Measurements from ENCODE around the gene CHFR. TPM values are rescaled to one million over a fixed set of nuclear protein-coding genes. Genes with fewer than 3 reads are reported as not detected.

Gene CHFR
- total and polyA plus RNA-seq, 2 experiments from 2014 or later, result 23.0 to 42.7 TPM

- DNase-seq (ENCODE audit: low spot score) (no peak), ATAC-seq (no peak)
- Mint-ChIP-seq H3K27me3 (ENCODE audit: insufficient read depth, low read depth, poor library complexity) (peaks cover 5% of the 10 kb centered on the region), H3K4me3 (no peak overlapping the region), H3K27ac (no peak overlapping the region), H3K4me1 (peaks cover 12% of the 10 kb centered on the region), H3K36me3 (ENCODE audit: low read depth) (peaks cover 59% of the 10 kb centered on the region), H3K9me3 (no peaks in the 10 kb centered on the region)
- H3K79me2 ChIP-seq (replicated peaks; ENCODE audit: insufficient read depth), result no peaks in the 10 kb centered on the region
- H3F3A ChIP-seq (replicated peaks; ENCODE audit: low read depth), result peaks cover 13% of the 10 kb centered on the region; the same call in 1 of the 2 replicates
- no peak overlapping the region for H3K4me2 ChIP-seq
- no peak overlapping the region for H3K27ac ChIP-seq (ENCODE audit: low read depth)
- no peaks in the 10 kb centered on the region for H3K27me3 ChIP-seq (ENCODE audit: insufficient read depth)
- H3K9me2 ChIP-seq (ENCODE audit: insufficient read depth), result no peaks in the 10 kb centered on the region
- H3K4me3 ChIP-seq, result no peak overlapping the region
- peaks cover 9% of the 10 kb centered on the region for H3K4me1 ChIP-seq (ENCODE audit: insufficient read depth)
- no peak for TF ChIP-seq ZNF114 (CRISPR knock-in tag; IDR thresholded peaks at IDR 0.05)
- TF ChIP-seq NANOG (IDR thresholded peaks at IDR 0.05; ENCODE audit: borderline replicate concordance), result no peak
- no peak for TF ChIP-seq STAT1 (IDR thresholded peaks at IDR 0.05; ENCODE audit: unreplicated experiment)
- no peak for TF ChIP-seq EZH2 (IDR thresholded peaks at IDR 0.05; ENCODE audit: low read depth, unreplicated experiment)
- TF ChIP-seq, protein P1, sequence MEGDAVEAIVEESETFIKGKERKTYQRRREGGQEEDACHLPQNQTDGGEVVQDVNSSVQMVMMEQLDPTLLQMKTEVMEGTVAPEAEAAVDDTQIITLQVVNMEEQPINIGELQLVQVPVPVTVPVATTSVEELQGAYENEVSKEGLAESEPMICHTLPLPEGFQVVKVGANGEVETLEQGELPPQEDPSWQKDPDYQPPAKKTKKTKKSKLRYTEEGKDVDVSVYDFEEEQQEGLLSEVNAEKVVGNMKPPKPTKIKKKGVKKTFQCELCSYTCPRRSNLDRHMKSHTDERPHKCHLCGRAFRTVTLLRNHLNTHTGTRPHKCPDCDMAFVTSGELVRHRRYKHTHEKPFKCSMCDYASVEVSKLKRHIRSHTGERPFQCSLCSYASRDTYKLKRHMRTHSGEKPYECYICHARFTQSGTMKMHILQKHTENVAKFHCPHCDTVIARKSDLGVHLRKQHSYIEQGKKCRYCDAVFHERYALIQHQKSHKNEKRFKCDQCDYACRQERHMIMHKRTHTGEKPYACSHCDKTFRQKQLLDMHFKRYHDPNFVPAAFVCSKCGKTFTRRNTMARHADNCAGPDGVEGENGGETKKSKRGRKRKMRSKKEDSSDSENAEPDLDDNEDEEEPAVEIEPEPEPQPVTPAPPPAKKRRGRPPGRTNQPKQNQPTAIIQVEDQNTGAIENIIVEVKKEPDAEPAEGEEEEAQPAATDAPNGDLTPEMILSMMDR (conservative IDR thresholded peaks at IDR 0.05; ENCODE audit: low read depth in 2 of 2), result no peak
- no peak overlapping the region for H2AFZ ChIP-seq
- H3K36me3 ChIP-seq (ENCODE audit: insufficient read depth), result peaks cover 8% of the 10 kb centered on the region; the same call in 1 of the 2 replicates
- peaks cover 7% of the 10 kb centered on the region for H4K20me1 ChIP-seq (replicated peaks; ENCODE audit: insufficient read depth)
These were observed 34.9 kb downstream of the CHFR start for GRCh38 chr12:132852496-132852895.

DNA sequence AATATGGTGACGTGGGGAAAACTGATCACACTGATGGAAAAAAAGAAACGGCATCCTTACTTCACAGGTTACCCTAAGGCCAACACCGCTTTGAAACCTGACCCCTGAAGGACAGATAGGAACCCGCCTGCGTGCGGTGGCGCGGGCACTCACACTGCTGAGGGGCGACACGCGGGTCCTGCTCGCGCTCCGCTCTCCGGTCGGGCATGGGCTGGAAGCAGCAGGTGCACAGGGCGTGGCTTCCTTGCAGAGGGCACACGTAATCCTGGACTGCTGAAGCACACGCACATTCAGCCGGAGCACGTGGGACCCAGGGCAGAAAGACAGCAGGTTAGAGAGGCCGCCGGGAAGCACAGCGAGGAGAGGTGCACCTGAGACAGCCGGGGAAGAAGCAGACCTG lies 35.9 kb downstream of the CHFR start:
- Histone ChIP-seq H3K79me2 (replicated peaks; ENCODE audit: insufficient read depth) (no peaks in the 10 kb centered on the region), H2AFZ (no peak overlapping the region), H3K9me2 (ENCODE audit: insufficient read depth) (no peaks in the 10 kb centered on the region), H3K4me3 (no peak overlapping the region), H4K20me1 (replicated peaks; ENCODE audit: insufficient read depth) (peaks cover 7% of the 10 kb centered on the region), H3K27ac (ENCODE audit: low read depth) (no peak overlapping the region), H3K4me2 (no peak overlapping the region), H3K36me3 (ENCODE audit: insufficient read depth) (peaks cover 15% of the 10 kb centered on the region), H3K27me3 (ENCODE audit: insufficient read depth) (no peaks in the 10 kb centered on the region), H3F3A (replicated peaks; ENCODE audit: low read depth) (peaks cover 13% of the 10 kb centered on the region; the same call in 1 of the 2 replicates), H3K4me1 (ENCODE audit: insufficient read depth) (peaks cover 16% of the 10 kb centered on the region)
- H3K4me3 Mint-ChIP-seq, result no peak overlapping the region
- no peak overlapping the region for H3K27ac Mint-ChIP-seq
- peaks cover 21% of the 10 kb centered on the region for H3K4me1 Mint-ChIP-seq
- peaks cover 6% of the 10 kb centered on the region for H3K27me3 Mint-ChIP-seq (ENCODE audit: insufficient read depth, low read depth, poor library complexity)
- peaks cover 63% of the 10 kb centered on the region for H3K36me3 Mint-ChIP-seq (ENCODE audit: low read depth)
- DNase-seq (ENCODE audit: low spot score) (no peak), ATAC-seq (no peak)
- TF ChIP-seq JUNB (IDR thresholded peaks at IDR 0.05; ENCODE audit: unreplicated experiment) (no peak), NANOG (IDR thresholded peaks at IDR 0.05; ENCODE audit: borderline replicate concordance) (no peak), EZH2 (IDR thresholded peaks at IDR 0.05; ENCODE audit: low read depth, unreplicated experiment) (no peak), ZNF331 (CRISPR knock-in tag; IDR thresholded peaks at IDR 0.05; ENCODE audit: low read depth) (no peak), POLR2AphosphoS5 (IDR thresholded peaks at IDR 0.05; ENCODE audit: low read depth) (no peak), ETS1 (IDR thresholded peaks at IDR 0.05) (no peak), ZNF114 (CRISPR knock-in tag; IDR thresholded peaks at IDR 0.05) (no peak)
- TF ChIP-seq, protein P1 (conservative IDR thresholded peaks at IDR 0.05; ENCODE audit: low read depth in 2 of 2), result no peak
- TF ChIP-seq, protein P2, sequence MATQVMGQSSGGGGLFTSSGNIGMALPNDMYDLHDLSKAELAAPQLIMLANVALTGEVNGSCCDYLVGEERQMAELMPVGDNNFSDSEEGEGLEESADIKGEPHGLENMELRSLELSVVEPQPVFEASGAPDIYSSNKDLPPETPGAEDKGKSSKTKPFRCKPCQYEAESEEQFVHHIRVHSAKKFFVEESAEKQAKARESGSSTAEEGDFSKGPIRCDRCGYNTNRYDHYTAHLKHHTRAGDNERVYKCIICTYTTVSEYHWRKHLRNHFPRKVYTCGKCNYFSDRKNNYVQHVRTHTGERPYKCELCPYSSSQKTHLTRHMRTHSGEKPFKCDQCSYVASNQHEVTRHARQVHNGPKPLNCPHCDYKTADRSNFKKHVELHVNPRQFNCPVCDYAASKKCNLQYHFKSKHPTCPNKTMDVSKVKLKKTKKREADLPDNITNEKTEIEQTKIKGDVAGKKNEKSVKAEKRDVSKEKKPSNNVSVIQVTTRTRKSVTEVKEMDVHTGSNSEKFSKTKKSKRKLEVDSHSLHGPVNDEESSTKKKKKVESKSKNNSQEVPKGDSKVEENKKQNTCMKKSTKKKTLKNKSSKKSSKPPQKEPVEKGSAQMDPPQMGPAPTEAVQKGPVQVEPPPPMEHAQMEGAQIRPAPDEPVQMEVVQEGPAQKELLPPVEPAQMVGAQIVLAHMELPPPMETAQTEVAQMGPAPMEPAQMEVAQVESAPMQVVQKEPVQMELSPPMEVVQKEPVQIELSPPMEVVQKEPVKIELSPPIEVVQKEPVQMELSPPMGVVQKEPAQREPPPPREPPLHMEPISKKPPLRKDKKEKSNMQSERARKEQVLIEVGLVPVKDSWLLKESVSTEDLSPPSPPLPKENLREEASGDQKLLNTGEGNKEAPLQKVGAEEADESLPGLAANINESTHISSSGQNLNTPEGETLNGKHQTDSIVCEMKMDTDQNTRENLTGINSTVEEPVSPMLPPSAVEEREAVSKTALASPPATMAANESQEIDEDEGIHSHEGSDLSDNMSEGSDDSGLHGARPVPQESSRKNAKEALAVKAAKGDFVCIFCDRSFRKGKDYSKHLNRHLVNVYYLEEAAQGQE (IDR thresholded peaks at IDR 0.05; ENCODE audit: unreplicated experiment), result no peak
- no peaks in the 10 kb centered on the region for H3K9me3 Mint-ChIP-seq

Measured in GM23338 (cell line).